Measurements from ENCODE around the gene TSPEAR.
"Not testable (repeated sequence)": the region's sequence is repeated elsewhere in the genome, so short reads cannot be mapped to it uniquely, and the experiment has no call there.

The TSPEAR gene

GRCh38 chr21:44582055-44582454 is 129.3 kb downstream of the TSPEAR start:
- DNase-seq = no peak

GRCh38 chr21:44581158-44581557 is 130.2 kb downstream of the TSPEAR start:
- no peak for DNase-seq

DNA sequence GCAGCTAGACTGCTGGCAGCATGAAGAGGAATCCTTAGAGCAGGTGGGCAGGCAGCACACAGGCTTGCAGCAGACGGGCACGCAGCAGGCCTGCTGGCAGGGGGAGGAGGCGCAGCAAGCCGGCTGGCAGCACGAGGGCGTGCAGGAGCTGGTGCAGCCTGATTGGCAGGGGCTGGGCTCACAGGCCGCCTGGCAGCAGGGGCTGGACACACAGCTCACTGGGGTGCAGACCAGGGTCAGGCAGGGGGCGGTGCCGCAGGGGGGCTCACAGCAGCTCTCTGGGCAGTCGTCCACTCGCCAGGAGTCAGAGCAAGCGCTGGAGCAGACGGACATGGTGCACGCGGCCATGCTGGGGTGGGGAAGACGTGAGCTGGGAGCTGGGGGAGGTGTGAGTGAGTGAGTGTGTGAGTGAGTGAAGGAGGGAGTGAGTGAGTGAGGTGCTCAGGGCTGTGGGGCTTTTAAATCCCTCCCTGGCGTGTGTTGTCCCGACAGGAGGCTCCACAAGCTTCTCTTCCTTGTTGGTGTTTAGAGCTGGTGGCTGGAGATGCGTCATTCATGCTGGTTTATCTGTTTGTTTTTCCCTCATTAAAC is 131.0 kb downstream of the TSPEAR start, which contains the start of gene KRTAP10-5:
KRTAP10-5 (minus strand) TSS at position 374 of the 591 bp plus-strand sequence; CDS start at position 348, 26 bp downstream.
- DNase-seq = not testable (repeated sequence)

- no peak for DNase-seq
These were observed 131.6 kb downstream of the TSPEAR start for GRCh38 chr21:44579833-44580144.

- no peak for DNase-seq
These were observed 132.1 kb downstream of the TSPEAR start for GRCh38 chr21:44579056-44579832.

DNA sequence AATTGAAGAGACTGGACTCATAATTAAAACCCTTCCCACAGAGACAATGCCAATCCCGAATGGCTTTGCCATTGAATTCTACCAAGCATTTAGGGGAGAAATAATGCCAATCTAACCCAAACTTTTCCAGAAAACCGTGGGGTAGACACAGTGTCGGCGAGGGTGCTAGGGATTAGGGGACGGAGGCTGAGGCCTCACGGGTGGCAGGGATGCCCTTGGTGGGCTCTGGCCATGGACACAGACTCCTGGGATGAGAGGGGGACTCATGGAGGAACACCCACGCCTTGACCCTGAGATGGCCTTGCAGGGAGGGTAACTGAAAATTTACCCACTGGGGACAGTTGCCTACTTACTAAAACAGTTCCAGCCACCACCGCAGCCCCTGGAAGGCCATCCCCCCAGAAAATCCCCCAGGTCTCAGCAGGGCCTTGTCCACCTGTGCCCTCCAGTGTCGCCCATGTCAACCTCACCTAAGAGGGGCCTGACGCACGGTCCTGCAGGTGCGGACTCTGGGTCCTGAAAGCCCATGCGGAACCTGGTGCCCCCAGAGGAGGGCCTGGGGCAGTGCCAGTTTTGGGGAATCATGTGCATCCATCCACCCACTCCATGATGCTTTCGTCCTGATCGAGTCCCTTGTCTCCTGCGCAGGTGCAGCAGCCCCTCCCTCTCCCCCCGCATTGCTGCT is 132.9 kb downstream of the TSPEAR start:
- no peak for DNase-seq

- no peak for DNase-seq
These were observed 135.3 kb downstream of the TSPEAR start for GRCh38 chr21:44576025-44576420.

GRCh38 chr21:44575307-44576024 is 135.9 kb downstream of the TSPEAR start:
- no peak for DNase-seq

DNA sequence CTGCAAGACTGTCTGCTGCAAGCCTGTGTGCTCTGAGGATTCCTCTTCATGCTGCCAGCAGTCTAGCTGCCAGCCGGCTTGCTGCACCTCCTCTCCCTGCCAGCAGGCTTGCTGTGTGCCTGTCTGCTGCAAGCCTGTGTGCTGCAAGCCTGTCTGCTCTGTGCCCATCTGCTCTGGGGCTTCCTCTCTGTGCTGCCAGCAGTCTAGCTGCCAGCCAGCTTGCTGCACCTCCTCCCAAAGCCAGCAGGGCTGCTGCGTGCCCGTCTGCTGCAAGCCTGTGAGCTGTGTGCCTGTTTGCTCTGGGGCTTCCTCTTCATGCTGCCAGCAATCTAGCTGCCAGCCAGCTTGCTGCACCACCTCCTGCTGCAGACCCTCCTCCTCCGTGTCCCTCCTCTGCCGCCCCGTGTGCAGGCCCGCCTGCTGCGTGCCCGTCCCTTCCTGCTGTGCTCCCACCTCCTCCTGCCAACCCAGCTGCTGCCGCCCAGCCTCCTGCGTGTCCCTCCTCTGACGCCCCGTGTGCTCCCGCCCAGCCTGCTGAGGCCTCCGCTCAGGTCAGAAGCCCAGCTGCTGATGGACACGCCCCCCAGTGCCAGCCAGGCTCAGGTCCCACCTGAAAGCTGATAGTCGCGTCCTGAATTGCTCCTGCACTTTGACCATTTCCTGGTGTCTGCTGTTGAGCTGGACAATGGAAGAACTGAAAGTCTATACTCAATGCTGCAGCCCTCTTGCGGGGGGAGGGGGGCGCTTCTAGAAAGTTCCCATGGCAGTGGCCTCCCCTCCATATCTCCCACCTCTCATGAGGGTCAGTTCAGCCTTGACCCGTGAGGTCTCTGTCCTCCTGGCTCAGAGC is 136.7 kb downstream of the TSPEAR start:
- no peak for DNase-seq

GRCh38 chr21:44573630-44574456 is 137.5 kb downstream of the TSPEAR start, which contains the start of gene KRTAP10-4:
Gene KRTAP10-4, plus strand, starts transcription at chr21:44573729. Its CDS starts 30 bp downstream, at chr21:44573759.
- DNase-seq = not testable (repeated sequence)

DNA sequence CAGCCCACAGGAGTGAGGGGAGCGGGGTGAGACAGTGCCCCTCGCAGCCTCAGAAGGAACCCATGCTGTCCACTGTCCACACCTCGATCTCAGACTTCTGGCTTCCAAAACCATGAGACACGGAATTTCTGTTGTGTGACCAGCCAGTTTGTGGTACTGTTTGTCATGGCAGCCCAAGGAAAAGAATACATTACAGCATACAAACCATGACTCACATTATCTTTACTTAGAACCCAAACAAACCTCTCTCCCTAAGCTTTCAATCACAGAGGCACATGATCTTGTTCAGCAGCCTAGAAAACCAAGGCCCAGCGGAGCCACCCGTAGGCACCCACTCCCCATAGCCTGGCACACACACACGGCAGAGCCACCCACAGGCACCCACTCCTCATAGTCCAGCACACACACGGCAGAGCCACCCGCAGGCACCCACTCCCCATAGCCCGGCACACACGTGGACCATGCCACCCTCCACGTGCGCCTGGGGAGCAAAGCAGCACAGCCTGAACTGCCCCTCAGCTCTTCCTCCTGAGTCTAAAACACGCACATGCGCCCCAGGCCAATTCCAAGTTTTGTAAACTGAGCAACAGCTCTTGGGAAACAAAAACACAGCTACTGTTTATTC is 138.3 kb downstream of the TSPEAR start:
- DNase-seq = no peak

GRCh38 chr21:44571844-44572782 is 139.3 kb downstream of the TSPEAR start:
- no peak for DNase-seq

DNA sequence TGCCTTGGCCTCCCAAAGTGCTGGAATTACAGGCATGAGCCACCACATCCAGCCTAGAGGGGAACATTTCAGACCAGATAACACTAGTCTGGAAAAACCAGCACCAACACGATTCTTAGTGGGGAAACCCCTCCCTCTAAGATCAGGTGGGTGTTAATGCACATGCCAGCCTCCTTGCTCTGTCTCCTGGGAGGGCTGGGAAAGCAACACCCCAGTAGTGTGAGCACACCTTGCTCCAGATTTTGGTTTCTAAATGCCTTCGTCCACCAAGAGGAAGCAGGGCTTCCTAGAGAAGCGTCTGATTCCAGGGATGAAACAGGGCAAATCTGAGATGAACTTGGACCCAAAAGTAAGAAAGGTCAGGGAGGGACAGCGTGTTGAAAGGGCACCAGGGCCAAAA is 140.1 kb downstream of the TSPEAR start:
- no peak for DNase-seq

DNA sequence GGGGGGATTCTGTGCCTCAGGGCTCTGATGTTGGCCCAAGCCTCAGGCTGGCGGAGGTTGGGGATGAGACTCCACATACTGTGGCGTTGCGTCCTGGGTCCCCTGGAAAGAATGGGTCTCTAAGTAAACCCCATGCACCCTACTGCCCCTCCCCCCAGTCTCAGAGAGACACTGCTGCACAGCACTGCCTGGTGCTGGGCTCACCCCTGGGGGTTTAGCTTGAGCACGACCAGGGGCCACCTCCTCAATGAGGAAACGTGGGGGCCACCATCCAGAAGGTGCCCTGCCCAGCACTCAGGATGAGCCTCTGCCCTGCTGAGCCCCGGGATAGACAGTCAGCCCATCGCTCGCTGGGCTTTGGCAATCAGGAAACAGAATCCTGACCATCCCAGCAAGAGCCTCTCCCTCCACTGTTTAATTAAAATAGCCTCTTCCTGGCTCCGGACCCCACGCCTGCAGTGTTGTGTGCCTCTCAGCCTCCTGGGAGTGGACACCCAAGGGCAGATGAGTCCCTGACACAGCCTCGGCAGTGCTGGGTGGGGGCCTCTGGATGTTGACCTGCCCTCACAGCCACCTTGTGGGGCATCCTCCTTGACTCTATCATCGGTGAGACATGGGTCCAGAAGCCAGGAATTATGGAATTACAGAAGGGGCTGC is 141.4 kb downstream of the TSPEAR start:
- no peak for DNase-seq

- no peak for DNase-seq
These were observed 142.5 kb downstream of the TSPEAR start for GRCh38 chr21:44568667-44569556.

- DNase-seq = no peak
These were observed 143.1 kb downstream of the TSPEAR start for GRCh38 chr21:44568261-44568660.

DNA sequence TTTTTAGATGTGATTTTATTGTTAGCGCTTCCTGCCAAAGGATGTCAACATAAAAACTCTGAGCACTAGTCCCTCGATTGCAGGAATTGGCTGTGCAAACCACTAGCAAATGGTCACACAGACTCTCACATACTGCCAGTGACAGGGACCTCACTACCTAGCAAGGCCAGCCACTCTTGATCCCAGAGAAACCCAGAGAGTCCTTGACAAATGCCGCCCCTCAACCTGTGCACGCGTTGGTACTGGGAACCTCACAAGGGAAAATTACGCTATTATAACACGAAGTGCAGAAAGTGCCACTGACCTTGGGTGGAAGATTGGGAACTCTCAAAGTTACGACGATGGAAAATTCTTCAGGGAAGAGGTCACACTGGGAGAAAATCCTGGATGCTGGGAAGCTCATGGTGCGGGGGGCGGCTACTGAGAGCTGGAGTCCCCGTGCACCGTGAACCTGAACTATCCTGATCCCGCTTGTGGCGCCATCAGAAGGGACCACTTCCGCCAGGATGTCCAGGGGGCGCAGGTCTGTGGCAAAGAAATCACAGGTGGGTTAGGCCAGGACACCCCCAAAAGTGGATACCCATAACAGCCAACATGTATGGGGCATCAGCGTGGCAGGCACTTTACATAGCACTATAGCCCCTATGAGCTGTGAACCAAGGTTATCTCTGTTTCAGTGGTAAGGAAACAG is 143.7 kb downstream of the TSPEAR start:
- DNase-seq = no peak

All from stimulated activated CD4-positive, alpha-beta T cell treated with anti-CD3 and anti-CD28 coated beads, Interleukin-2, amount 100 ng/mL, for 24 hours (primary cell).